Measurements from ENCODE around the gene ABHD12B.

- TF ChIP-seq CTCF (IDR thresholded peaks at IDR 0.05; ENCODE audit: low read depth, low read length), result no peak
- no peak for TF ChIP-seq POLR2A (IDR thresholded peaks at IDR 0.05; ENCODE audit: extremely low read depth, insufficient read length)
- peak; percentile 7; the same call in 1 of the 2 replicates for TF ChIP-seq MAX (IDR thresholded peaks at IDR 0.05; ENCODE audit: low read depth, low read length)
Measured at GRCh38 chr14:50822501-50823042, 49.3 kb upstream of the ABHD12B start.
